NT2/D1 (cell line): ENCODE data around the gene OR51B4.

ENCODE experiments used
- SUZ12 ChIP-seq: IDR thresholded peaks from 2 replicates; pipeline ENCODE4 v1.6.1; 2011; ENCODE audit not compliant: insufficient read length, insufficient read depth; ENCODE audit errors: extremely low read depth
- YY1 ChIP-seq: IDR thresholded peaks from 2 replicates; pipeline ENCODE4 v1.6.1; 2011; ENCODE audit not compliant: insufficient read length, insufficient read depth
- ZNF274 ChIP-seq: IDR thresholded peaks from 2 replicates; pipeline ENCODE4 v1.6.1; 2011; ENCODE audit warnings: mild to moderate bottlenecking, low read depth, low read length

DNA sequence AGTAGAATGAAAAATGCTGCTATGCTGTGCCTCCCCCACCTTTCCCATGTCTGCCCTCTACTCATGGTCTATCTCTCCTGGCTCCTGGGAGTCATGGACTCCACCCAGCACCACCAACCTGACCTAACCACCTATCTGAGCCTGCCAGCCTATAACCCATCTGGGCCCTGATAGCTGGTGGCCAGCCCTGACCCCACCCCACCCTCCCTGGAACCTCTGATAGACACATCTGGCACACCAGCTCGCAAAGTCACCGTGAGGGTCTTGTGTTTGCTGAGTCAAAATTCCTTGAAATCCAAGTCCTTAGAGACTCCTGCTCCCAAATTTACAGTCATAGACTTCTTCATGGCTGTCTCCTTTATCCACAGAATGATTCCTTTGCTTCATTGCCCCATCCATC lies 17.1 kb downstream of the OR51B4 start:
- TF ChIP-seq SUZ12 = no peak
- TF ChIP-seq ZNF274 = no peak
- no peak for TF ChIP-seq YY1
